NCI-H748 treated with DMSO at 0.1 percent for 48 hours (cell line): ENCODE data around the gene SEL1L3.

Source experiments
- DNase-seq: peaks from one replicate; lab custom pipeline; 2025; lab: John Stamatoyannopoulos, UW

The SEL1L3 gene

GRCh38 chr4:25847329-25847728 lies 15.5 kb downstream of the SEL1L3 start:
- no peak for DNase-seq

- no peak for DNase-seq
Measured at GRCh38 chr4:25845841-25846653, 16.7 kb downstream of the SEL1L3 start.

DNA sequence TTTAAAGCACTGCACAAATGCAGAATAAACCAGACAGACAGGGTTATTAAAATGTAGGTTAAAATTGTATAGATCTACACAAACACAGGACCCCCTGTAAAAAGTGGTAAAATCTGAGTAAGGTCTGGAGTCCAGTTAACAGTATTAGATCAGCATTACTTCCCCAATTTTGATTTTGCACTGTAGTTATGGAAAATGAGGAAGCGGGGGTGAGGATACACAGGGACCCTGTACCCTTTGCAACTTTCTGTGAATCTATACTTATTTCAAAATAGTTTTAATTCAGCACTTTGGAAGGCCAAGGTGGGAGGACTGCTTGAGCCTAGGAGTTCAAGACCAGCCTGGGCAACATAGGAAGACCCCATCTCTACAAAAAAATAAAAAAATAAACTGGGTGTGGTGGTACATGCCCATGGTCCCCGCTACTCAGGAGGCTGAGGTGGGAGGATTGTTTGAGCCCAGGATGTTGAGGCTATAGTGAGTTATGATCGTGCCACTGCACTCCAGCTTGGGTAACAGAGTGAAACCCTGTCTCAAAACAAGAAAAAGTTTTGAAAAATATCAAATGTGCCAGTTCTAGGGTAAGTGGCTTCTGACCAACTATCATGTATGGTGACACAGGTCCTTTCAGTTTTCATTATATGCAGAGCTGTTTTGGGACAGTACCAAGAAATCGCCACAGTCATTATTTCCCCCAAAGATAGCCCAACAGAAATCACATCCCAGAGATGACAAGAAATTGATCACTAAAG lies 17.7 kb downstream of the SEL1L3 start:
- DNase-seq: no peak

- no peak for DNase-seq
Measured at GRCh38 chr4:25843340-25844097, 19.3 kb downstream of the SEL1L3 start.

DNA sequence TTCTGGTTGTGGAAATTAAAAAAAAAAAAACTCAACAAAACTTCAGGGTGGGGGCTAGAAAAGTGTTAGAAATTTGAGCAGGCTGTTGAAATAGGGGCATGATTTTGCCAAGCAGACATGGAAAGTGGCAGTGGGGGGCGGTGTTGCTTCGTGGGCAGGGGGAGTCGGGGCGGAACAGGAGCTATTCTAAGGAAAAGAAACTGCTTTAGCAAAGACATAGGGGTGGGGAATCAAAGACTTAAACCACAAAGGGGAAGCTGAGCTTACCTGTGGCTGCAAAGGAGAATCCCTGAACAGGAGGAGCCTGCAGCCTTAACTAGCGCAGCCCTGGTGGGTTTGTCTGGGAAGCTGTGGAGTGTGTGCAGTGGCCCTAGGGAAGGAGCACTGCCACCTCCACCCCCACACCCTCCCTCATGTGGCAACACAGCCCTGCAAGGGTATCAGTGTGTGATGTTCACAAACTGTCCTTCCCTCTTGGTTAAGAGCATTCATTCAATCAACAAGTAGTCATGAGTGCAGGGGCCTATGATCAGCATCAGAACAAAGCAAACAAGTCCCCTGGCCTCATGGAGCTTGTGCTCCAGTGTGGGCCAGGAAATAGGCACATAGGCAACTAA lies 20.5 kb downstream of the SEL1L3 start:
- no peak for DNase-seq

DNA sequence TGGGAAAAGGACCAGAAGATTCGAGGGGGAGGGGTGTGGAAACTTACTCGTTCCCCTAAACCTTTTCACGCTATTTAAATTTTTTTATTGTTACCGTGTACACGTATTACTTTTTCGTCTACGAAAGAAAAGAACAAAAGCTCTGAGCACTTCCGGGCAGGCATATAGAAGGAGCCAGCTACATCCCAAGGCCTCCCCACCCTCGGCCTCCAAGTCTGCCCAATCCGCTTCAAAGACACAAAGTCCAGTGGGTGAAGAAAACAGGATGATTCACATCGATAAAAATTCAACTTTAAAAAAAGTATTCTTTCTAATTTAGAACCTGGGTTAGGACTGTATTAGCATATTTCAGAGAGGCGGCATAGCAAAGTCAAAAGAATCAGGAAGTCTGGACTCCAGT lies 23.1 kb downstream of the SEL1L3 start:
- no peak for DNase-seq

DNA sequence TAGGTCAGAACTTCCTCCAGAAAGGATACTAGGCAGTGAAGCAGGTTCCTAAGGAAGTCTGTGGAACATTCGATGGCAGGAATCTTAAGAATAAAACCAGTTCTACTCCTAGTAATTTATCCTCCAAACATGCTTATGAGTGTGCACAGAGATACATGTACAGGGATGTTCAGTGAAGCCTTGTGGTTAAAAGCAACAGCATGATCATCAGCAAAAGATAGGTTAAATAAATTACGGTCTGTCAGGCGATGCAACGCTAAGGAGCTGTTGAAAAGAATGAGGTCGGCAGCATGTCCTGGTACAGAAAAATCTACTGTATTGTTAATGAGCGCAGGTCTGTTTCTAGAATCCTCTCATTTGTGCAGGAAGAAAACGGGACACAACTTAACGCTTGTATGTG lies 23.6 kb downstream of the SEL1L3 start:
- no peak for DNase-seq

- no peak for DNase-seq
Measured at GRCh38 chr4:25838526-25838925, 24.3 kb downstream of the SEL1L3 start.

GRCh38 chr4:25837107-25837506 lies 25.7 kb downstream of the SEL1L3 start:
- DNase-seq: no peak

DNA sequence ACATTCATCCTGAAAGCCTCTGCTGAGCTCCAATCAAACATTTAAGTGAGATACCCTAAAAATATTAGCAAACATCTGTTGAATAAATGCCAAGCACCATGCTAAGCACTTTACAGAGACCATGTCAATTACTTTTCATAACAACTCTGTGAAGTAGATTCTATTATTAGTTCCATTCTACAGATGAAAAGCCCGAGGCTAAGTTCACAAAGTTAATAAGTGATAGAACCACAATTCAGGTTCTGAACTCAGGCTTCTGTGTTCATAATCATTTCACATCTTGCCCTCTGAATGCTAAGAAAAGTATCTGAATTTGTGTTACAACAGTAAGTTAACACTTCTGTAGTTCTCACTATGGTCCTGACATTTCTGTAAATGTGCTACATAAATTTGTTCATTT lies 27.4 kb downstream of the SEL1L3 start:
- no peak for DNase-seq

DNA sequence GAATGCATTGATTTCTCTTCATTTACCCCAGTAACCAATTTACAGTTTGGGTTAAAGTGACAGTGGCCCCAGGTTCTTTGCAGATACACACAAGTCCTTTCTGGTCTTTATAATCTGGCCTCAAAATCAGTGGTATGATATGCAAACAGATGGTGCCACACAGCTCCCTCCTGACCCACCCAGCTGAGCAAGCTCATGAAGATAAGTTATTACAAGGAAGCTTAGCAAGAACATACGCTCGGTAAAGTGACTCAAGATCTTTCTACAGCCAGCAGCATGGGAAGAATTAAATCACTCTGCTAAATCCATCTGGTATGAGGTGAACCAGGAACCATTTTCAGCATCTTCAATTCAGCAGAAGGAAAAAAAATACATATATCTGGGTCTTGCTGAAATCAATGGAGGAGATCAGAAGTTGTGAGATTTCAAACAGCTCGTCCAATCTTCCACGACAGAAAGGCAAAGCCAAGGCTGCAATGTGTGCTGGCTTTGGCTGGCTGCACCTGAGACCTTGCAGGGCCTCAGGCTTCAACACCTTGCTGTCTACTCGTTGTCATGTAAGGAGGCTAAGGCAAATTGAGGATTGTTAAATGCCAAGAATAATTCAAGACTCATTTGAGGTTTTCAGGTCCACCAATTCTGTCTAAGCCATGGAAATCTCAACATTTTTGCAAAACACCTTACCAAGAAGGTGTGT lies 28.2 kb downstream of the SEL1L3 start:
- DNase-seq: no peak

- no peak for DNase-seq
Measured at GRCh38 chr4:25830548-25830947, 32.2 kb downstream of the SEL1L3 start.

- DNase-seq: no peak
Measured at GRCh38 chr4:25827897-25828296, 34.9 kb downstream of the SEL1L3 start.

DNA sequence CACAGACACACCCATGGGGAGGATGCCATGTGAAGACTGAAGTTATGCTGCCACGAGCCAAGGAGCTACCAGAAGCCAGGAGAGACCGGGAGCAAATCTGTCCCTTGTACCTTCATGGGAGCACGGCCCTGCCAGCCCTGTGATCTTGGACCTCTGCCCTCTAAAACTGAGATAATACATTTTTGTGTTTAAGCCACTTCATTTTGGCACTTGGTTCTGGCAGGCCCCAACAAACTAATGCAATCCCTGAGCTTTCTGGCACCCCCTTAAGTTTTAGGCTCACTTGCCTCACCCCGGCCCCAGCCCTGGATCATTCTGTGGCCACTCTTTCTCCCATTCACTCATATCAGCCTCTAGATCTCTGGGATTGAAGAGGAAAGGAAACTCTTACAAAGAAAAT lies 35.4 kb downstream of the SEL1L3 start:
- DNase-seq: no peak

- no peak for DNase-seq
Measured at GRCh38 chr4:25826074-25826752, 36.6 kb downstream of the SEL1L3 start.

- DNase-seq: no peak
Measured at GRCh38 chr4:25823632-25824031, 39.2 kb downstream of the SEL1L3 start.

DNA sequence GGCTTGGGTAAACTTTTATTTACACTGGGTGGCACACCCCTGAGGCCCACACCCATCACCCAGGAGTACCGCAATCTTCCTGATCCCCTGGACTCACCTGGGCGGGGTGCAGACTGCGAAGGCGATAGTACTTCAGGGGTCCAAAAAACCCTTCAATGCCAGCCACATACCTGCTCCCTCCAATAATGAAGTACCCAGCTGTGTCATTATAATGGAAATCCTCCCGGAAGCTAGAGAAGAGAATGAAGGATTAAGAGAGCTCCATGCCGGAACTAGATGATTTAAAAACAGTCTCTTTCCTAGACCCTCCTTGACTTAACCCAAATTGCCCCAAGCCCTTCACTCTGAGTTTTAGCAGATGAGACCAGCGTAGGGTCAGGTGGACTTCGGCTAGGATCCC lies 40.9 kb downstream of the SEL1L3 start:
- DNase-seq: no peak

DNA sequence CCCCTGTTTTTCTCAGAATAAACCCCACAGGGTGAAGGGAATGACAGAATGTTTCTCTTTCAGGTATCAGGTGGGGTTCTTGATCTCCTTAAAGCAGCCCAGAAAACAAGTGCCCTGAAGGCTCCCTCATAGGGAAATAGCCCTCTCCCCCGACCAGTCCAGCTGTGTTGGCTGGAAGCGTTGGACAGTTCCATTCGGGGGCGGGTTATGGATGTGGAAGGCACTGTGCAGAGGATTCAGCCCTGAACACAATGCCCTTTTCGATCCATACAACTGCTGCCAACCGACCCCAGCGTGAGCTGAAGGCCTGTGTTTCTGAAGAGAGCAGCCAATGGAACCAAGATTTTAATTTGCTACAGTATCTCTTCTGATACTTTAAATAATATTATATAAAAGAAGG lies 41.5 kb downstream of the SEL1L3 start:
- DNase-seq: no peak

DNA sequence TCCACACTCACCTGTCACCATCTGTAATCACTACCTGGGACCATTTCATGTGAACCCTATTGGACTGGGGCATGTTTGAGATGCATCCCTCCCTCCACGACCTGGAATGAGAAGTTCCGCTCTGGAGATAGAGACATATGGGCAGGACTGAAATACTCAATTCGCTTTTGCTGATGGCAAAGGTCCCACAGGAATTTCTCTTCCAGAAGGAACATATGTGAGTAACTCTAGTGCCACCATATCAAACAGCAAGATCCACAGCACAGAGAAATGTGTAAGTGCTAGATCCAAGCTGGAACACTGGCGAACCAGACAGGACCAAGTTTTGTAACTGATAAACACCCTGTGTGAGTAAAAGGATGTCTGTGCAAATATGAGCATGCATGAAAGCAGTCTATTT lies 43.9 kb downstream of the SEL1L3 start:
- no peak for DNase-seq

GRCh38 chr4:25818371-25818871 lies 44.4 kb downstream of the SEL1L3 start:
- no peak for DNase-seq
